Activated CD4-positive, alpha-beta T cell treated with anti-CD3 and anti-CD28 coated beads, Interleukin-2, Interleukin-4, amounts not matched to agents 100 ng/mL and 50 ng/mL, durations not matched to agents 16 hours and 8 hours (primary cell): ENCODE results near the gene LGR6.
"Not testable (repeated sequence)": the region's sequence is repeated elsewhere in the genome, so short reads cannot be mapped to it uniquely, and the experiment has no call there.

Source experiments
- DNase-seq: peaks from one replicate; pipeline ENCODE4 v3.0.0-alpha.2; 2020; ENCODE audit warnings: low spot score

Gene LGR6

GRCh38 chr1:202159534-202160371, 33.8 kb upstream of the LGR6 start:
- DNase-seq = peak; percentile 81

- peak; percentile 89 for DNase-seq
Observed at GRCh38 chr1:202160377-202160940, 33.1 kb upstream of the LGR6 start, which contains the start of gene PTPN7. TSS of gene PTPN7 (minus strand) at chr1:202160602. CDS start at chr1:202159402, 1,200 bp downstream.

- DNase-seq = no peak
Observed at GRCh38 chr1:202161151-202162046, 32.2 kb upstream of the LGR6 start.

- peak; percentile 60 for DNase-seq
Observed at GRCh38 chr1:202162047-202162417, 31.6 kb upstream of the LGR6 start.

GRCh38 chr1:202162418-202163280, 30.9 kb upstream of the LGR6 start:
- DNase-seq = no peak

- DNase-seq = no peak
Observed at GRCh38 chr1:202163281-202164270, 30.0 kb upstream of the LGR6 start.

GRCh38 chr1:202164271-202165037, 29.1 kb upstream of the LGR6 start:
- DNase-seq = peak; percentile 70

- DNase-seq = peak; percentile 50
Observed at GRCh38 chr1:202165267-202165941, 28.2 kb upstream of the LGR6 start.

- no peak for DNase-seq
Observed at GRCh38 chr1:202165942-202166843, 27.4 kb upstream of the LGR6 start.

- not testable (repeated sequence) for DNase-seq
Observed at GRCh38 chr1:202167054-202167453, 26.5 kb upstream of the LGR6 start.

- DNase-seq = no peak
Observed at GRCh38 chr1:202167708-202168415, 25.7 kb upstream of the LGR6 start.

GRCh38 chr1:202168861-202169260, 24.7 kb upstream of the LGR6 start:
- DNase-seq = no peak

GRCh38 chr1:202170726-202171125, 22.9 kb upstream of the LGR6 start:
- no peak for DNase-seq

- no peak for DNase-seq
Observed at GRCh38 chr1:202171292-202172014, 22.1 kb upstream of the LGR6 start.

- DNase-seq = no peak
Observed at GRCh38 chr1:202172015-202172355, 21.6 kb upstream of the LGR6 start.

- DNase-seq = no peak
Observed at GRCh38 chr1:202173993-202174392, 19.6 kb upstream of the LGR6 start.
